Femur (tissue), 1 donor: ENCODE results near the gene TNFRSF11A.

Experiments used
- DNase-seq: peaks from one replicate; pipeline ENCODE4 v3.0.0-alpha.2; 2017

TNFRSF11A gene

GRCh38 chr18:62324917-62325805, at the start of gene TNFRSF11A:
TNFRSF11A (plus strand) TSS chr18:62325310; CDS start chr18:62325353, 43 bp downstream.
- peak; percentile 43 for DNase-seq

- DNase-seq, result no peak
These were observed 48.1 kb upstream of the TNFRSF11A start for GRCh38 chr18:62277045-62277444.

GRCh38 chr18:62279561-62279960, 45.5 kb upstream of the TNFRSF11A start:
- no peak for DNase-seq

- DNase-seq, result no peak
These were observed 45.1 kb upstream of the TNFRSF11A start for GRCh38 chr18:62280058-62280457.

GRCh38 chr18:62280786-62281185, 44.3 kb upstream of the TNFRSF11A start:
- no peak for DNase-seq

- DNase-seq, result no peak
These were observed 43.4 kb upstream of the TNFRSF11A start for GRCh38 chr18:62281684-62282083.

- DNase-seq, result peak; percentile 25
These were observed 42.9 kb upstream of the TNFRSF11A start for GRCh38 chr18:62282188-62282629.

GRCh38 chr18:62284637-62285036, 40.5 kb upstream of the TNFRSF11A start:
- DNase-seq, result no peak

- no peak for DNase-seq
These were observed 39.8 kb upstream of the TNFRSF11A start for GRCh38 chr18:62285281-62285680.

GRCh38 chr18:62287781-62288664, 37.1 kb upstream of the TNFRSF11A start:
- DNase-seq, result no peak

GRCh38 chr18:62288665-62289008, 36.5 kb upstream of the TNFRSF11A start:
- no peak for DNase-seq

GRCh38 chr18:62289047-62289446, 36.1 kb upstream of the TNFRSF11A start:
- no peak for DNase-seq

GRCh38 chr18:62294073-62294472, 31.0 kb upstream of the TNFRSF11A start:
- no peak for DNase-seq

GRCh38 chr18:62300359-62300963, 24.6 kb upstream of the TNFRSF11A start:
- no peak for DNase-seq

- DNase-seq, result no peak
These were observed 23.8 kb upstream of the TNFRSF11A start for GRCh38 chr18:62301322-62301721.

- no peak for DNase-seq
These were observed 12.3 kb upstream of the TNFRSF11A start for GRCh38 chr18:62312851-62313250.

- no peak for DNase-seq
These were observed 6.6 kb upstream of the TNFRSF11A start for GRCh38 chr18:62318228-62319180.

- DNase-seq, result no peak
These were observed 3.9 kb upstream of the TNFRSF11A start for GRCh38 chr18:62321201-62321600.

GRCh38 chr18:62323483-62324180, 1.5 kb upstream of the TNFRSF11A start:
- no peak for DNase-seq

GRCh38 chr18:62324181-62324828, 805 bp upstream of the TNFRSF11A start:
- no peak for DNase-seq
